ENCODE data around the gene CYP4F11.
"Not testable (repeated sequence)": the region's sequence is repeated elsewhere in the genome, so short reads cannot be mapped to it uniquely, and the experiment has no call there.

CYP4F11 gene

DNA sequence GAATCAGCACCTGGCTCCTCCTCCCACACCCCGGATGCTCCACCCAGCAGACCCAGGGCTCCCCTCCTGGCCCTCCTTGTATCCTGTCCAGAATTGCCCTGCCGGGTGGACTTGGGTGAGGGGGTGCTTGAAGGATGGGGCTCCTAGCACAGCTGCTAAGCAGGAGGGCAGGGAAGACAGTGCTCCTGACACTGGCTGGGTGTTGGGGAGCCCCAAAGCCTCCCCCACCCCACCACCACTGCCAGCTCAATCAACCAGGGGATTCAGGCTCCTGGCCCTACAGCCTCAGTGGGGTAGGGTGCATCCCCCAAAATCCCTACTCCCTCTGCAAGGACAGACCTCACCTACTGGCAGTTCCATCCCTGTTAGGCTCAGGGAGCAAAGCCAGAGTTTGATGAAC lies 2.6 kb upstream of the CYP4F11 start:
- Histone ChIP-seq H3K4me1 (ENCODE audit: insufficient read depth, low read length) (no peaks in the 10 kb centered on the region; the same call in 1 of the 2 replicates), H3K36me3 (ENCODE audit: insufficient read depth, low read length) (no peaks in the 10 kb centered on the region), H3K9me3 (ENCODE audit: control insufficient read depth, insufficient read depth, low read length) (peaks cover 6% of the 10 kb centered on the region), H3K9ac (ENCODE audit: low read depth, low read length) (no peak overlapping the region)

DNA sequence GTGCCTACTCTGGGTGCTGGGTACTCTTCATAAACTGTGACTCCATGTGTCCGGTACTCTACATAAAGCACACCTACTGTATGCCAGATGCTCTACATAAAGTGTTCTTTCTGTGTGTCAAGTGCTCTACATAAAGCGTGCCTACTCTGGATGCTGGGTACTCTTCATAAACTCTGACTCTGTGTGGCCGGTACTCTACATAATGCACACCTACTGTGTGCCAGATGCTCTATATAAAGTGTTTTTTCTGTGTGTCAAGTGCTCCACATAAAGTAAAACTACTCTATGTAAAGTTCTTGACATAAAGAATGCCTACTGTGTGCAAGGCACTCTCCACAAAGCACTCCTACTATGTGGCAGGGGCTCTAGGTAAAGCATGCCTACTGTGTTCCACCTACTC lies 1.8 kb upstream of the CYP4F11 start:
- peaks cover 6% of the 10 kb centered on the region for H3K9me3 ChIP-seq (ENCODE audit: control insufficient read depth, insufficient read depth, low read length)
- no peak overlapping the region for H3K9ac ChIP-seq (ENCODE audit: low read depth, low read length)
- H3K4me1 ChIP-seq (ENCODE audit: insufficient read depth, low read length): no peaks in the 10 kb centered on the region; the same call in 1 of the 2 replicates
- no peaks in the 10 kb centered on the region for H3K36me3 ChIP-seq (ENCODE audit: insufficient read depth, low read length)

DNA sequence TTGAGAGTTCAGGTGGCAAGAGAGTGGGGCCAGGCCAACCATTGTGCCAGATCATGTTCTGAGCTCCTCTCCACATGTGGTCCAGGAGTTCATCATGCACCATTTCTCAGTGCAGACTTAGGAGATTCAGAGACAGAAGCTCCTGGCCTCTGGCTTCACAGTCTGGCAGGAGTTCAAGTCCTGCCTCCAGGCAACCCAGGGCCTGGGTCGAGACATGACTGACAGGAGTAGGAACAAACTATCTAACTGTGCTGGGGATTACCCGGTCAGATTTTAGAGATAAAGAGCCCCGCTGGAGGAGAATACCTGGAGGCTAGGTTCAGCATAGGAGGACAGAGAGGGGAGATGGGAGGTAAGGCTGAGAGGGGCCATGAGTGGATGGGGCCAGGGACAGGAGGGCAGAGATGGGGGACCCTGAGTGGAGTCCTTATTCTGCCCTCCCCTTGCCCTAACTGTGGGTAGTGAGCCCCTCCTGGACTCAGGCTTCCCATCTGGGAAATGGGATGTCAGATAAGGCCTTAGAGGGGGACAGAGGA lies 906 bp upstream of the CYP4F11 start:
- no peaks in the 10 kb centered on the region; the same call in 1 of the 2 replicates for H3K4me1 ChIP-seq (ENCODE audit: insufficient read depth, low read length)
- no peaks in the 10 kb centered on the region for H3K36me3 ChIP-seq (ENCODE audit: insufficient read depth, low read length)
- H3K9me3 ChIP-seq (ENCODE audit: control insufficient read depth, insufficient read depth, low read length): peaks cover 6% of the 10 kb centered on the region
- no peak overlapping the region for H3K9ac ChIP-seq (ENCODE audit: low read depth, low read length)

DNA sequence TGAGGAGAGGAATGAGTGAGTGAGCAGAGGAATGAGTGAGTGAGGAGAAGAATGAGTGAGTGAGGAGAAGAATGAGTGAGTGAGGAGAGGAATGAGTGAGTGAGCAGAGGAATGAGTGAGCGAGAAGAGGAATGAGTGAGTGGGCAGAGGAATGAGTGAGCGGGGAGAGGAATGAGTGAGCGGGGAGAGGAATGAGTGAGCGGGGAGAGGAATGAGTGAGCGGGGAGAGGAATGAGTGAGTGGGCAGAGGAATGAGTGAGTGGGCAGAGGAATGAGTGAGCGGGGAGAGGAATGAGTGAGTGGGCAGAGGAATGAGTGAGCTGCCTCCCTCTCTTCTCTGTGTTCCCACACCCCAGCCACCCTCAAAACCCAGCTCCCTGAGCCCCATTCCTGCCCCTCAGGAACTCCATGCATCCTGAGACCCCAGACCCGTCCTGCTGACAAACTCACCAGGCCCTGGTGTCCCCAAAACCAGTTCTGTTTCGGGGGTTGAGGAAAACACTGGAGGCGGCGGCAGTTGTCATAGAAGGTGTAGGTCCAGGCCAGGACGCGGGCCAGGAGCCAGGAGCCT lies 483 bp downstream of the CYP4F11 start:
- H3K4me1 ChIP-seq (ENCODE audit: insufficient read depth, low read length); H3K9ac ChIP-seq (ENCODE audit: low read depth, low read length); H3K9me3 ChIP-seq (ENCODE audit: control insufficient read depth, insufficient read depth, low read length); H3K36me3 ChIP-seq (ENCODE audit: insufficient read depth, low read length): not testable (repeated sequence)

DNA sequence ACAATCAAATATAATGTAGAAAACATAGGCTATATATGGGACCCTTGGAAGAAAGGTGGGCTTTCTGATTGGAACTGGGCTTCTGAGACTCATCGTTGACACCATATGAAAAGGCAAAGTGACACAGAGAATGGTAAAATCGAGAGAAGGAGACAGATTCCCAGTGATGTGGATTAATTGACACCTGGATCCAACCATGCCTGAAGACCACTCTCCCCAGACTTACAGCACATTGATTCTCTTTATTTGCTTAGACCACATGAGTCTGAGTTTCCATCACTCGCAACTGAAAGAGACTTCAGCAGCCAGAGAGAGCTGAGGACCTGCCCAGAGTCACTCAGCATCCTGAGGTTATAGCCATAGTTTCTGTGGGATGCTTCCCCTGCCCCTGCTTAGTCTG lies 6.0 kb downstream of the CYP4F11 start:
- Histone ChIP-seq H3K36me3 (ENCODE audit: insufficient read depth, low read length) (no peaks in the 10 kb centered on the region), H3K9ac (ENCODE audit: low read depth, low read length) (no peak overlapping the region), H3K4me1 (ENCODE audit: insufficient read depth, low read length) (no peaks in the 10 kb centered on the region), H3K9me3 (ENCODE audit: control insufficient read depth, insufficient read depth, low read length) (no peaks in the 10 kb centered on the region)

DNA sequence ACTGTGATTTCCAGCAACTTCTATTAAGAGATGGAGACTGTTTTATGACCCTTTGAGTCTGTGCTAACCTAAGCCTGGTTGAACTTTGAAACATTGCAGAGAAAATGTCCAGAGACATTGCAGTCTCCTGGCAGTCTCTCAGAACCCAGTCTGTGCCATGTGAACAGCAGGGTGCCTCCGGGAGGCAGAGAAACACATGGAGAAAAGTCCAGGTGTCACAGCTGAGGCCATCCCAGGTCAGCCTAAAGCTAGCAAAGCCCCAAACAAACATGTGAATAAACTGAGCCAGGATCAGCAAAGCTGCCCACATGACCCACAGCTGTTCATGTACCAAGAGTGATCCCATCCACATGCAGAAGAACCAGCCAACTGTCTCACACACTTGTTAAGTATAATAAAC lies 7.8 kb downstream of the CYP4F11 start:
- no peaks in the 10 kb centered on the region for H3K4me1 ChIP-seq (ENCODE audit: insufficient read depth, low read length)
- H3K9me3 ChIP-seq (ENCODE audit: control insufficient read depth, insufficient read depth, low read length): no peaks in the 10 kb centered on the region
- H3K36me3 ChIP-seq (ENCODE audit: insufficient read depth, low read length): no peaks in the 10 kb centered on the region
- no peak overlapping the region for H3K9ac ChIP-seq (ENCODE audit: low read depth, low read length)

DNA sequence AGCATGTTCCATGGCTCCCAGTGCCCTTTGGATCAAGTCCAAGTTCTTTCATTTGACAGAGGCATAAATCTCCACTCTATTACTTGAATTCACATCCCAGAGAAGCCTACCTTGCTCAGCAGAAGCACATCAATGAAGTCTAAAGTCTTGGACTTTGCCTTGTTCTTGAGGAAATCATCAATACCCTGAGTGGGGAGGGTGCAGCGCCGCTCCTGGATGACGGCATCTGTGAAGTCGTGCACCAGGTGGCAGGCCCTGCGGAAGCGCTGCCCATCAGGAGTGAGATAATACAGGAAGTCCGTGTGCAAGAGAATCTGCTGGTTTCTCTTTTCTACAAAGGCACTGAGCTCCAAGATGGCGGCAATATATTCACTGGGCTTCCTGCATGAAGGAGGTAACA lies 10.6 kb downstream of the CYP4F11 start:
- H3K9ac ChIP-seq (ENCODE audit: low read depth, low read length): no peak overlapping the region
- H3K9me3 ChIP-seq (ENCODE audit: control insufficient read depth, insufficient read depth, low read length): no peaks in the 10 kb centered on the region
- no peaks in the 10 kb centered on the region for H3K4me1 ChIP-seq (ENCODE audit: insufficient read depth, low read length)
- H3K36me3 ChIP-seq (ENCODE audit: insufficient read depth, low read length): no peaks in the 10 kb centered on the region

DNA sequence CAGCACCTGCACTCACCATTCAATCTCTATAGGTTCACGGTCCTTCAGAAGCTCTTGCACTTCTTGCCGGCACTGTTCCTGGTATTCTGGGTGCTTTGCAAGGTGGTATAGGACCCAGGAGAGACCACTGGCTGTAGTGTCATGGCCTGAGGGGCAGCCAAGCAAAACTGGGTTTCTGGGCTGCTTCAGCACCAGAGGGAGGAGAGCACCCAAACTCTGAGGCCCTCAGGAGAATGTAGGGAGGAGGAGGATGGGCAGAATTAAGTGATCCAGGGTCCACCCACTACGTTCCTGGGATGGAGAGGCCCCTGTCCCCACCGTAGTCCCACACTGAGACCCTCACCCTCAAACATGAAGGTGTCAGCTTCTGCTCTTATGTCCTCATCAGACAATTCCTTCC lies 12.3 kb downstream of the CYP4F11 start:
- Histone ChIP-seq H3K36me3 (ENCODE audit: insufficient read depth, low read length) (no peaks in the 10 kb centered on the region), H3K4me1 (ENCODE audit: insufficient read depth, low read length) (no peaks in the 10 kb centered on the region), H3K9ac (ENCODE audit: low read depth, low read length) (no peak overlapping the region), H3K9me3 (ENCODE audit: control insufficient read depth, insufficient read depth, low read length) (no peaks in the 10 kb centered on the region)

DNA sequence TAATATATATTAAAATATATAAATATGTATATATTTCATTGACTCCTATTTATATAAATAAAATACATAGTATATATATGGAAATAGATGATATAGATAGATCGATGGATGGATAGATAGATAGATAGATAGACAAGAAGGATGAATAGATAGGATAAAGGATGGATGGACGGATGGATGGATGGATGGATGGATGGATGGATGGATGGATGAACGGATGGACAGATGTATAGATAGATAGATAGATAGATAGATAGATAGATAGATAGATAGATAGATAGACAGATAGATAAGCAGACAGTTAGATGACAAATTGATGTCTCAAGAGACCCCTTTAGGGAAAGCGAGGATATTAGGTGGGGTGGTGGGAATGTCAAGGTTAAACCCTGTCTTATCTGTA lies 15.1 kb downstream of the CYP4F11 start:
- no peaks in the 10 kb centered on the region for H3K9me3 ChIP-seq (ENCODE audit: control insufficient read depth, insufficient read depth, low read length)
- no peaks in the 10 kb centered on the region for H3K4me1 ChIP-seq (ENCODE audit: insufficient read depth, low read length)
- H3K36me3 ChIP-seq (ENCODE audit: insufficient read depth, low read length): no peaks in the 10 kb centered on the region
- no peak overlapping the region for H3K9ac ChIP-seq (ENCODE audit: low read depth, low read length)

DNA sequence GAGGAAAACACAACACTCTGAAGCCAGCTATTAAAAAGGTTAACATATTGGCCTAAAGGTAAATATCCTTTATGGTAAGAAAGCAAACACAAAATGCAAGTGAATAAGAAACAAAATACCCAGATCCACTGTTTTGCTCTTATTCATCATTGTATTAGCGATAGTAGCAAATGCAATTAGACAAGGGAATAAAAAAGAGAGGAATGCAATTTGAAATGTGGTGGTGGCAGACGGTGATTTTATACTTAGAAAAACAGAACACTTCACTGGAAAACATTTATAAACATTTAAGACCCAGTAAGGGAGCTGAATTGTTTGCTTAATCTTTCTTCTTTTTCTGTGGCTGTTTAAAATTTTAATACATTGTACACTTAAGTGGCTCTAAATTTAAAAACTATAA lies 19.2 kb downstream of the CYP4F11 start:
- H3K36me3 ChIP-seq (ENCODE audit: insufficient read depth, low read length): no peaks in the 10 kb centered on the region
- H3K9ac ChIP-seq (ENCODE audit: low read depth, low read length): no peak overlapping the region
- no peaks in the 10 kb centered on the region for H3K4me1 ChIP-seq (ENCODE audit: insufficient read depth, low read length)
- no peaks in the 10 kb centered on the region for H3K9me3 ChIP-seq (ENCODE audit: control insufficient read depth, insufficient read depth, low read length)

DNA sequence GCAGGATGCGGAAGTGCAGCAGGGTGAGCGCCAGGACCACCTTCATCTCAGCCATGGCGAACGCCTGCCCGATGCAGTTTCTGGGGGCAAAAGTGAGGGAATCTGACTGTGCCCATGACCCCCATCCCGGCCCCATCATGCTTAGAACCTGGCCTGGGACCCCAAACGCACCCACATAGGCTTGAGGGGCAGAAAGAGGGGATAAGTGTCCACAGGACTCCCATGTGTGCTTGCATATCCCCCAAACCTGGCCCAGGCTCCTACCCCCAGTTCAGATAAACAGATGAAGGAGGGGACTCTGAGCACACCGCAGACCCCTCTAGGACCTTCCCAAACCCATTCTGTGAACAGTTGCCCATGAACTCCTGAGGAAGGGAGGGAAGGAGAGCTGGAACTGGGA lies 20.5 kb downstream of the CYP4F11 start:
- Histone ChIP-seq H3K9me3 (ENCODE audit: control insufficient read depth, insufficient read depth, low read length) (no peaks in the 10 kb centered on the region), H3K4me1 (ENCODE audit: insufficient read depth, low read length) (no peaks in the 10 kb centered on the region), H3K9ac (ENCODE audit: low read depth, low read length) (no peak overlapping the region), H3K36me3 (ENCODE audit: insufficient read depth, low read length) (no peaks in the 10 kb centered on the region)

DNA sequence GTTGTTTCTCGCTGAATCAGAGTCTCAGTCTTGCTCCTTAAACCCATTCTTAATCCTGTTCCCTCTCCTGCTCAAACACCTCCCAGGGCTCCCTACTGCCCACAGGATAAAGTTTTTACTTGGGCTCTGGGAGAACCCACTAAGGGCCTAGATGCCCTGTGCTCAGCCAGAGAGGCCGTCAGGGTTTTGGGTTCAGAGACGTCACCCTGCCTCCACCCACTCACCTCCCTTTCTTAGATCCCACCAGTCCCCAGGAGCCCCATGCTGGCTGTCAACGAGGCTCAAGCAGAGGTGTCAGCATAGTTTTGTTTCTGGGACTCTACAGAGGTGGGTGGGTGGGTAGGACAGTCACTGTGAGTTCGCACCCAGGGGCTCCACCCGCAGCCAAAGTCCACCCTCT lies 20.9 kb downstream of the CYP4F11 start:
- H3K4me1 ChIP-seq (ENCODE audit: insufficient read depth, low read length): no peaks in the 10 kb centered on the region
- no peak overlapping the region for H3K9ac ChIP-seq (ENCODE audit: low read depth, low read length)
- no peaks in the 10 kb centered on the region for H3K36me3 ChIP-seq (ENCODE audit: insufficient read depth, low read length)
- H3K9me3 ChIP-seq (ENCODE audit: control insufficient read depth, insufficient read depth, low read length): no peaks in the 10 kb centered on the region

DNA sequence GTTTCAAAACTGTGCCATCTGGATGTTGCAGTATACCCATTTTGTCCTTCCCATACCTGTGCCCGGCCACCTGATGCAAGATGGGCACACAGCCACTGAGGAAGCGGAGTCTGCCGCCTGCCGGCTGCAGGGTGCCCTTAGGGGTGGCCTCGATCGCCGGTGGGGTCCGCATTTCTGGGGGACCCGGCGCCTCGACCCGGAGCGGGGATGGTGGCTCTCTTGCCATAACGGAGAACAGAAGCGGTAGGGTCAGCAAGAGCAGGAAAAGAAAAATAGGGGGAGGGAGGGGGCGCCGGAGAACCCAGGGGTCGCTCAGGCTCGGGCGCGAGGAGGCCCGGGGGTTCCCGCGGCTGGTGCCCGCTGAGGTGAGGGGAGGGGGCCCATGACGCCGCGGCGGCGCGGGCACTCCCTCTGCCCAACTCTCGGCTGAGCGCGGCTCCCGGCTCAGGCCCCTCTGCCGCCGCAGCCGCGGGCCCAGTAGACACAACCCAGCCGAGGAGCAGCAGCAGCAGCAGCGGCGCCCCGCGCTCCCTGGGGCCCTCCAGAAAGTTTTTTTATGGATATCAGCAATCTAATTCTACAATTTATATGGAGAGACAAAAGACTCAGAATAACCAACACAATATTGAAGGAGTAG lies 22.6 kb downstream of the CYP4F11 start:
- H3K4me1 ChIP-seq (ENCODE audit: insufficient read depth, low read length): no peaks in the 10 kb centered on the region
- peak overlapping the region; percentile 65 for H3K9ac ChIP-seq (ENCODE audit: low read depth, low read length)
- no peaks in the 10 kb centered on the region for H3K9me3 ChIP-seq (ENCODE audit: control insufficient read depth, insufficient read depth, low read length)
- H3K36me3 ChIP-seq (ENCODE audit: insufficient read depth, low read length): no peaks in the 10 kb centered on the region

DNA sequence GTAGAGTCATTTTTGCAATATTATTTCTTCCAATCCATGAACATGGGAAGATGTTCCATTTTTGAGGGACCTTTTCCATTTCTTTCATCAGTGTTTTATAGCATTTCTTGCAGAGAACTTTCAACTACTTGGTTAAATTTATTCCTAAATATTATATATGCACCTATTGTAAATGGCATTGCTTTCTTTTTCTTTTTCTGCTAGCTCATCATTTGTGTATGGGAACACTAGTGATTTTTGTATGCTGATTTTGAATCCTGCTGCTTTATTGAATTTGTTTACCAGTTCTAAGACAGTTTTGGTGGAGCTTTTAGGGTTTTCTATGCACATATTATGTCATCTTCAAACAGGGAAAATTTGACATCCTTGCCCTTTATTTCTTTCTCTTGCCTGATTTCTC lies 29.3 kb downstream of the CYP4F11 start:
- Histone ChIP-seq H3K4me1 (ENCODE audit: insufficient read depth, low read length) (no peaks in the 10 kb centered on the region), H3K36me3 (ENCODE audit: insufficient read depth, low read length) (no peaks in the 10 kb centered on the region), H3K9me3 (ENCODE audit: control insufficient read depth, insufficient read depth, low read length) (no peaks in the 10 kb centered on the region), H3K9ac (ENCODE audit: low read depth, low read length) (no peak overlapping the region)

DNA sequence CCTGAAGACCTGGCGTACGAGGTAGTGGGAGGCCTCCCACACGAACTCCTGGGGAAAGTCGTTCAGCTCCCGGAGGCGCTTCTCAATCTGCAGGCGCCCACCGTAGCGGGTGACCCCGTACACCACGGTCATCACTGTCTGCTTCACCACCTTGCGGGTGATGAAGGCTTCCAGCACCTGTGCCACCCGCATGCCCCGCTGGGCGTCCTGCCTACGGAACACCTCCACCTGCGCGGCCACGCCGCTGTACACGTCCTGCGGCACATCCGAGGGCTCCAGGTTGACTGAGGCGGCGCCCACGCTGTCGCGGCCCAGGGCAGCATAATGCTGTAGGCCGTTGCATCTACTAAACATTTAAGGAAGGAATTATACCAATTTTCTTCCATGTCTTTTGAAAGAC lies 31.4 kb downstream of the CYP4F11 start:
- not testable (repeated sequence) for H3K9ac ChIP-seq (ENCODE audit: low read depth, low read length); H3K36me3 ChIP-seq (ENCODE audit: insufficient read depth, low read length); H3K4me1 ChIP-seq (ENCODE audit: insufficient read depth, low read length); H3K9me3 ChIP-seq (ENCODE audit: control insufficient read depth, insufficient read depth, low read length)
